ENCODE data around the gene ADPGK. TPM values are rescaled to one million over a fixed set of nuclear protein-coding genes. Genes with fewer than 3 reads are reported as not detected.

The ADPGK gene
- total RNA-seq (10 to 100 TPM; 23.9 to 30.5 (median 27.2) TPM), polyA plus RNA-seq (10 to 100 TPM; 10.2 to 41.1 (median 17.1) TPM)

- TF ChIP-seq EP300 (IDR thresholded peaks at IDR 0.05) = peak in 1 of 4 donors; percentile 74
- TF ChIP-seq POLR2A (IDR thresholded peaks at IDR 0.05) = peak; percentile 70 to 72
- TF ChIP-seq POLR2AphosphoS5 (IDR thresholded peaks at IDR 0.05) = peak; percentile 91 to 98 (median 97)
- TF ChIP-seq CTCF (IDR thresholded peaks at IDR 0.05) = peak in 3 of 4 experiments; percentile 20 to 54 (median 49)
- peaks cover 0 to 27% (median 20%) of the 10 kb centered on the region in 4 donors for H3K4me1 ChIP-seq
- H3K36me3 ChIP-seq = peaks cover 0 to 13% (median 0%) of the 10 kb centered on the region in 4 donors
- intact Hi-C loops (cut with DNase I) = loop anchor here (2.0 to 5.0 kb wide), 6 partner anchors 269 to 848 kb away; partner anchors contain the start of genes ARIH1, MYO9A, NEO1 and NPTN
- H3K9me3 ChIP-seq = no peaks in the 10 kb centered on the region
- no peaks in the 10 kb centered on the region for H3K27me3 ChIP-seq
- H3K4me3 ChIP-seq = peak within 1 kb of the TSS; percentile 82 to 93 (median 86)
- H3K27ac ChIP-seq = peak within 1 kb of the TSS; percentile 92 to 97 (median 94)
- WGBS, 2 donors = 0 to 1% methylated on average over 68 of the region's 68 CpGs
- DNase-seq = peak; percentile 96
Measured at GRCh38 chr15:72783640-72784455, at the start of gene ADPGK. ADPGK (minus strand) TSS chr15:72783758; CDS start chr15:72783691, 67 bp downstream.

GRCh38 chr15:72827226-72827625 lies 43.7 kb upstream of the ADPGK start:
- no peak overlapping the region for H3K27ac ChIP-seq
- no peaks in the 10 kb centered on the region for H3K36me3 ChIP-seq
- H3K4me1 ChIP-seq = no peaks in the 10 kb centered on the region
- H3K9me3 ChIP-seq = no peaks in the 10 kb centered on the region
- intact Hi-C loops (cut with DNase I) = no loop called here
- H3K27me3 ChIP-seq = no peaks in the 10 kb centered on the region
- no peak for TF ChIP-seq CTCF (IDR thresholded peaks at IDR 0.05)
- TF ChIP-seq POLR2A (IDR thresholded peaks at IDR 0.05) = no peak
- no peak for TF ChIP-seq POLR2AphosphoS5 (IDR thresholded peaks at IDR 0.05)
- TF ChIP-seq EP300 (IDR thresholded peaks at IDR 0.05) = no peak
- no peak overlapping the region for H3K4me3 ChIP-seq
- DNase-seq = no peak

- H3K27me3 ChIP-seq = no peaks in the 10 kb centered on the region
- H3K36me3 ChIP-seq = no peaks in the 10 kb centered on the region
- no peaks in the 10 kb centered on the region for H3K9me3 ChIP-seq
- H3K4me3 ChIP-seq = no peak overlapping the region
- no peak overlapping the region for H3K27ac ChIP-seq
- 94 to 95% methylated on average over 9 of the region's 9 CpGs for WGBS, 2 donors
- TF ChIP-seq EP300 (IDR thresholded peaks at IDR 0.05) = no peak
- TF ChIP-seq POLR2A (IDR thresholded peaks at IDR 0.05) = no peak
- TF ChIP-seq POLR2AphosphoS5 (IDR thresholded peaks at IDR 0.05) = no peak
- TF ChIP-seq CTCF (IDR thresholded peaks at IDR 0.05) = no peak
- intact Hi-C loops (cut with DNase I) = no loop called here
- no peak for DNase-seq
- H3K4me1 ChIP-seq = no peaks in the 10 kb centered on the region
Measured at GRCh38 chr15:72826611-72827010, 43.1 kb upstream of the ADPGK start.

GRCh38 chr15:72825829-72826228 lies 42.3 kb upstream of the ADPGK start:
- H3K4me1 ChIP-seq = no peaks in the 10 kb centered on the region
- H3K4me3 ChIP-seq = no peak overlapping the region
- no peaks in the 10 kb centered on the region for H3K9me3 ChIP-seq
- TF ChIP-seq CTCF (IDR thresholded peaks at IDR 0.05) (no peak), EP300 (IDR thresholded peaks at IDR 0.05) (no peak), POLR2A (IDR thresholded peaks at IDR 0.05) (no peak), POLR2AphosphoS5 (IDR thresholded peaks at IDR 0.05) (no peak)
- H3K27ac ChIP-seq = no peak overlapping the region
- intact Hi-C loops (cut with DNase I) = no loop called here
- no peaks in the 10 kb centered on the region for H3K36me3 ChIP-seq
- no peaks in the 10 kb centered on the region for H3K27me3 ChIP-seq
- no peak for DNase-seq
- WGBS, 2 donors = 79 to 81% methylated on average over 4 of the region's 4 CpGs
